GM23338 (cell line): ENCODE measurements around the gene ADD1.
A peak's percentile ranks its signal among the peaks of the same experiment; 100 is the strongest.

Source experiments
- CREB1 ChIP-seq: fragments of 250-450 bp; sonication (Bioruptor Pico); IDR thresholded peaks from 2 replicates; pipeline ENCODE4 v1.5.0; 2020; ENCODE audit warnings: low read depth, mild to moderate bottlenecking, moderate library complexity
- EZH2 ChIP-seq: fragments of 200-600 bp; sonication (generic); IDR thresholded peaks from one replicate; pipeline ENCODE4 v1.8.0; 2017; ENCODE audit warnings: antibody characterized with exemption, mild to moderate bottlenecking, low read depth; ENCODE audit not compliant: unreplicated experiment
- EZH2phosphoT487 ChIP-seq: fragments of 200-600 bp; sonication (generic); IDR thresholded peaks from one replicate; pipeline ENCODE4 v1.8.1; 2018; ENCODE audit warnings: antibody characterized with exemption; ENCODE audit not compliant: unreplicated experiment
- JUNB ChIP-seq: IDR thresholded peaks from one replicate; pipeline ENCODE4 v1.6.1; 2016; ENCODE audit warnings: antibody characterized with exemption; ENCODE audit not compliant: unreplicated experiment
- POLR2AphosphoS5 ChIP-seq: IDR thresholded peaks from 2 replicates; pipeline ENCODE4 v1.6.1; 2016; ENCODE audit warnings: antibody characterized with exemption, low read depth
- ZNF114 ChIP-seq: fragments of 250-450 bp; sonication (Bioruptor Pico); IDR thresholded peaks from 2 replicates; pipeline ENCODE4 v1.5.0; 2020; ENCODE audit warnings: mild to moderate bottlenecking, moderate library complexity
- TF ChIP-seq, protein P1 (sequence below), 2 experiments: fragments of 200-600 bp in 1 of 2; sonication (generic) in 1 of 2; conservative IDR thresholded peaks; 2 replicates each; pipeline versions ENCODE4 v1.5.1 to v1.6.1; 2016 to 2017; ENCODE audit warnings: antibody characterized with exemption in 2 of 2, low read depth in 2 of 2, mild to moderate bottlenecking in 2 of 2, moderate library complexity in 1 of 2
- TF ChIP-seq, protein P2 (sequence below): IDR thresholded peaks from one replicate; pipeline ENCODE4 v1.6.1; 2018; ENCODE audit warnings: antibody characterized with exemption; ENCODE audit not compliant: unreplicated experiment

DNA sequence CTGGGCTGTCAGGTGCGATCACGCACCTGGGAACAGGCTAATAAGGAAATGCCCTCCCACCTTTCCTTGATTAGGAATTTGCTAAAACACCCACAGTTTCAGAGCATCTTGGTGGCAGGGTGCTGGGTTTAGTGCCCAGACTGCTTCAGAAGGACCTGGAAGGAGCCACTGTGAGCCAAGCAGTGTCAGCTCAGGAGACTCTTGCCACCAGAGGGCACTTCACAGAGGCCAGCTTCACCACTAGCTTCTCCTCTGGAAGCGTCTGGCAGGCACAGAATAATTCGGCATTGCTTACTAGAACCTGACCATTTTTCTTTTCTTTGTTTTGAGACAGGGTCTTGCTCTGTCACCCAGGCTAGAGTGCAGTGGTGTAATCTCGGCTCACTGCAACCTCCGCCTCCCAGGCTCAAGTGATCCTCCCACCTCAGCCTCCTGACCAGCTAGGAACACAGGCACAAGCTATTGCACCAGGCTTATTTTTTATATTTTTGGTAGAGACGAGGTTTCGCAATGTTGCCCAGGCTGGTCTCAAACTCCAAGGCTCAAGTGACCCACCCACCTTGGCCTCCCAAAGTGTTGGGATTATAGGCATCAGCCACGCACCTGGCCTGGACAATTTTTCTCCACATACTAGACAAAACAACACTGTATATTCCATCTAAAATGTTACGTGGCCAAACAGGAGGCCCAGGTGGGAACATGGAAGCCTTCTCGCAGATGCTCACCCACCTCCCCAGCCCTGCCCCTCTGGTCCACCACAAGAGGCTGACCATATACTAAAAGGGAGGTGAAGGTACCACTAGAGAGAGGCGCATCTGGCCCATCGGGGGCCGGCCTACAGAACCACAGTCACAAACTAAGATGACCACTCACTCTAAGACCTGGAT, 105.5 kb downstream of the ADD1 start:
- TF ChIP-seq, protein P1, sequence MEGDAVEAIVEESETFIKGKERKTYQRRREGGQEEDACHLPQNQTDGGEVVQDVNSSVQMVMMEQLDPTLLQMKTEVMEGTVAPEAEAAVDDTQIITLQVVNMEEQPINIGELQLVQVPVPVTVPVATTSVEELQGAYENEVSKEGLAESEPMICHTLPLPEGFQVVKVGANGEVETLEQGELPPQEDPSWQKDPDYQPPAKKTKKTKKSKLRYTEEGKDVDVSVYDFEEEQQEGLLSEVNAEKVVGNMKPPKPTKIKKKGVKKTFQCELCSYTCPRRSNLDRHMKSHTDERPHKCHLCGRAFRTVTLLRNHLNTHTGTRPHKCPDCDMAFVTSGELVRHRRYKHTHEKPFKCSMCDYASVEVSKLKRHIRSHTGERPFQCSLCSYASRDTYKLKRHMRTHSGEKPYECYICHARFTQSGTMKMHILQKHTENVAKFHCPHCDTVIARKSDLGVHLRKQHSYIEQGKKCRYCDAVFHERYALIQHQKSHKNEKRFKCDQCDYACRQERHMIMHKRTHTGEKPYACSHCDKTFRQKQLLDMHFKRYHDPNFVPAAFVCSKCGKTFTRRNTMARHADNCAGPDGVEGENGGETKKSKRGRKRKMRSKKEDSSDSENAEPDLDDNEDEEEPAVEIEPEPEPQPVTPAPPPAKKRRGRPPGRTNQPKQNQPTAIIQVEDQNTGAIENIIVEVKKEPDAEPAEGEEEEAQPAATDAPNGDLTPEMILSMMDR (conservative IDR thresholded peaks at IDR 0.05; ENCODE audit: low read depth in 2 of 2) = peak; percentile 51 to 63
- TF ChIP-seq POLR2AphosphoS5 (no peak), ZNF114 (CRISPR knock-in tag) (no peak), EZH2 (no peak), CREB1 (CRISPR knock-in tag) (no peak), EZH2phosphoT487 (no peak), JUNB (no peak)
- TF ChIP-seq, protein P2, sequence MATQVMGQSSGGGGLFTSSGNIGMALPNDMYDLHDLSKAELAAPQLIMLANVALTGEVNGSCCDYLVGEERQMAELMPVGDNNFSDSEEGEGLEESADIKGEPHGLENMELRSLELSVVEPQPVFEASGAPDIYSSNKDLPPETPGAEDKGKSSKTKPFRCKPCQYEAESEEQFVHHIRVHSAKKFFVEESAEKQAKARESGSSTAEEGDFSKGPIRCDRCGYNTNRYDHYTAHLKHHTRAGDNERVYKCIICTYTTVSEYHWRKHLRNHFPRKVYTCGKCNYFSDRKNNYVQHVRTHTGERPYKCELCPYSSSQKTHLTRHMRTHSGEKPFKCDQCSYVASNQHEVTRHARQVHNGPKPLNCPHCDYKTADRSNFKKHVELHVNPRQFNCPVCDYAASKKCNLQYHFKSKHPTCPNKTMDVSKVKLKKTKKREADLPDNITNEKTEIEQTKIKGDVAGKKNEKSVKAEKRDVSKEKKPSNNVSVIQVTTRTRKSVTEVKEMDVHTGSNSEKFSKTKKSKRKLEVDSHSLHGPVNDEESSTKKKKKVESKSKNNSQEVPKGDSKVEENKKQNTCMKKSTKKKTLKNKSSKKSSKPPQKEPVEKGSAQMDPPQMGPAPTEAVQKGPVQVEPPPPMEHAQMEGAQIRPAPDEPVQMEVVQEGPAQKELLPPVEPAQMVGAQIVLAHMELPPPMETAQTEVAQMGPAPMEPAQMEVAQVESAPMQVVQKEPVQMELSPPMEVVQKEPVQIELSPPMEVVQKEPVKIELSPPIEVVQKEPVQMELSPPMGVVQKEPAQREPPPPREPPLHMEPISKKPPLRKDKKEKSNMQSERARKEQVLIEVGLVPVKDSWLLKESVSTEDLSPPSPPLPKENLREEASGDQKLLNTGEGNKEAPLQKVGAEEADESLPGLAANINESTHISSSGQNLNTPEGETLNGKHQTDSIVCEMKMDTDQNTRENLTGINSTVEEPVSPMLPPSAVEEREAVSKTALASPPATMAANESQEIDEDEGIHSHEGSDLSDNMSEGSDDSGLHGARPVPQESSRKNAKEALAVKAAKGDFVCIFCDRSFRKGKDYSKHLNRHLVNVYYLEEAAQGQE = no peak
